CD14-positive monocyte (primary cell): ENCODE measurements around the gene OR2W3. TPM values are rescaled to one million over a fixed set of nuclear protein-coding genes. Genes with fewer than 3 reads are reported as not detected.

Experiments used
- DNase-seq, 3 donors: peaks; one replicate each; pipeline ENCODE4 v3.0.0-alpha.2; 2011 to 2022
- H2AFZ ChIP-seq: 2 replicates; pipeline ENCODE4 v1.6.0; 2012; ENCODE audit warnings: mild to moderate bottlenecking, low read depth, low read length, inconsistent platforms; ENCODE audit not compliant: insufficient read depth, poor library complexity, severe bottlenecking
- H3K27ac ChIP-seq, 2 donors: 1 replicate in 1 of 2; 2 replicates in 1 of 2; pipeline ENCODE4 v1.5.1; 2012 to 2013; ENCODE audit warnings: low read length in 2 of 2, control low read depth in 1 of 2, inconsistent platforms in 1 of 2, low read depth in 1 of 2, mild to moderate bottlenecking in 1 of 2
- H3K27me3 ChIP-seq, 2 donors: one replicate each; pipeline versions ENCODE4 v1.6.0 to v1.6.1; 2011 to 2013; ENCODE audit warnings: low read length in 2 of 2; ENCODE audit not compliant: control insufficient read depth in 2 of 2, insufficient read depth in 2 of 2
- H3K36me3 ChIP-seq, 2 donors: replicated peaks in 1 of 2; 1 replicate in 1 of 2; 2 replicates in 1 of 2; pipeline versions ENCODE4 v1.5.1 to v1.6.1; 2012 to 2013; ENCODE audit warnings: low read length in 2 of 2, control low read depth in 1 of 2, inconsistent platforms in 1 of 2, mild to moderate bottlenecking in 1 of 2; ENCODE audit not compliant: insufficient read depth in 2 of 2, control insufficient read depth in 1 of 2
- H3K4me1 ChIP-seq, 2 donors: 1 replicate in 1 of 2; 2 replicates in 1 of 2; pipeline versions ENCODE4 v1.5.1 to v1.6.1; 2012 to 2013; ENCODE audit warnings: low read length in 2 of 2, control low read depth in 1 of 2, inconsistent platforms in 1 of 2, mild to moderate bottlenecking in 1 of 2, moderate library complexity in 1 of 2; ENCODE audit not compliant: insufficient read depth in 2 of 2, control insufficient read depth in 1 of 2
- H3K4me2 ChIP-seq: replicated peaks from 2 replicates; pipeline ENCODE3; 2012; ENCODE audit warnings: low read length, moderate library complexity, mild to moderate bottlenecking; ENCODE audit not compliant: poor library complexity, severe bottlenecking; ENCODE audit errors: extremely low read depth
- H3K4me3 ChIP-seq, 3 experiments: fragments of 200-600 bp in 1 of 3; sonication (generic) in 1 of 3; replicated peaks in 1 of 3; 1 replicate in 2 of 3; 2 replicates in 1 of 3; pipeline ENCODE4 v1.5.1; 2011 to 2013; ENCODE audit warnings: low read length in 3 of 3, mild to moderate bottlenecking in 3 of 3, control low read depth in 2 of 3, low read depth in 2 of 3, inconsistent platforms in 1 of 3, moderate library complexity in 1 of 3
- H3K79me2 ChIP-seq: 2 replicates; pipeline ENCODE4 v1.6.0; 2012; ENCODE audit warnings: mild to moderate bottlenecking, control low read depth, inconsistent platforms, low read length, moderate library complexity; ENCODE audit not compliant: insufficient read depth
- H3K9ac ChIP-seq: 2 replicates; pipeline ENCODE4 v1.6.0; 2017; ENCODE audit warnings: low read length, mild to moderate bottlenecking; ENCODE audit not compliant: insufficient read depth, poor library complexity, severe bottlenecking
- H3K9me3 ChIP-seq, 2 donors: replicated peaks in 1 of 2; 1 replicate in 1 of 2; 2 replicates in 1 of 2; pipeline versions ENCODE4 v1.5.1 to v1.6.1; 2012 to 2013; ENCODE audit warnings: low read length in 2 of 2, control low read depth in 1 of 2; ENCODE audit not compliant: control insufficient read depth in 1 of 2, insufficient read depth in 1 of 2
- H4K20me1 ChIP-seq: 2 replicates; pipeline ENCODE4 v1.6.0; 2012; ENCODE audit warnings: mild to moderate bottlenecking, low read length, control low read depth, moderate library complexity; ENCODE audit not compliant: insufficient read depth
- H3K27ac Mint-ChIP-seq, 7 donors: one replicate each; pipeline ENCODE4 v1.8.0; 2020; ENCODE audit warnings: mild to moderate bottlenecking in 7 of 7, mixed read lengths in 7 of 7, moderate library complexity in 6 of 7, inconsistent platforms in 2 of 7
- H3K27me3 Mint-ChIP-seq, 3 donors: one replicate each; pipeline ENCODE4 v1.8.0; 2021 to 2022; ENCODE audit warnings: low read depth in 3 of 3, mild to moderate bottlenecking in 3 of 3, mixed read lengths in 3 of 3, moderate library complexity in 3 of 3, inconsistent platforms in 1 of 3
- H3K36me3 Mint-ChIP-seq, 2 donors: one replicate each; pipeline ENCODE4 v1.8.0; 2020; ENCODE audit warnings: mixed read lengths in 2 of 2, inconsistent platforms in 1 of 2, mild to moderate bottlenecking in 1 of 2
- H3K4me1 Mint-ChIP-seq: one replicate; pipeline ENCODE4 v1.8.0; 2020; ENCODE audit warnings: mild to moderate bottlenecking, mixed read lengths
- H3K4me3 Mint-ChIP-seq, 2 donors: one replicate each; pipeline ENCODE4 v1.8.0; 2020; ENCODE audit warnings: mild to moderate bottlenecking in 2 of 2, mixed read lengths in 2 of 2, moderate library complexity in 1 of 2
- H3K9me3 Mint-ChIP-seq, 7 donors: one replicate each; pipeline ENCODE4 v1.8.0; 2020 to 2022; ENCODE audit warnings: mixed read lengths in 7 of 7, mild to moderate bottlenecking in 6 of 7, moderate library complexity in 6 of 7, inconsistent platforms in 2 of 7
- WGBS: methylation state at CpG from one replicate; pipeline ENCODE4 v1.1.5; 2013; ENCODE audit warnings: missing lambda C conversion rate; ENCODE audit not compliant: insufficient coverage; 5-methylcytosine and 5-hydroxymethylcytosine counted together
- intact Hi-C, 2 donors: fragments of 100-400 bp; cut with micrococcal nuclease; formaldehyde crosslinking; loops; one replicate each; pipeline versions ENCODE4 v1.15.0 to v1.15.1; 2023
- polyA plus RNA-seq, 3 donors: library from polyadenylated mRNA; depleted of rRNA in 1 of 3; unstranded in 2 of 3; stranded (reverse) in 1 of 3; fragments of 300-500 nt in 2 of 3; fragments of >200 nt in 1 of 3; fragmentation: Illumina TruSeq in 2 of 3; gene quantifications; 1 replicate in 2 of 3; 2 replicates in 1 of 3; pipeline ENCODE4 v1.2.3, GENCODE V29; 2012 to 2021
- TF ChIP-seq, protein P1 (sequence below): fragments of 200-600 bp; IDR thresholded peaks from one replicate; pipeline ENCODE4 v1.8.0; 2022; ENCODE audit warnings: antibody characterized with exemption, mild to moderate bottlenecking

Gene OR2W3
- polyA plus RNA-seq, 3 donors, result 0.09 to 0.31 TPM; not detected in 1

DNA sequence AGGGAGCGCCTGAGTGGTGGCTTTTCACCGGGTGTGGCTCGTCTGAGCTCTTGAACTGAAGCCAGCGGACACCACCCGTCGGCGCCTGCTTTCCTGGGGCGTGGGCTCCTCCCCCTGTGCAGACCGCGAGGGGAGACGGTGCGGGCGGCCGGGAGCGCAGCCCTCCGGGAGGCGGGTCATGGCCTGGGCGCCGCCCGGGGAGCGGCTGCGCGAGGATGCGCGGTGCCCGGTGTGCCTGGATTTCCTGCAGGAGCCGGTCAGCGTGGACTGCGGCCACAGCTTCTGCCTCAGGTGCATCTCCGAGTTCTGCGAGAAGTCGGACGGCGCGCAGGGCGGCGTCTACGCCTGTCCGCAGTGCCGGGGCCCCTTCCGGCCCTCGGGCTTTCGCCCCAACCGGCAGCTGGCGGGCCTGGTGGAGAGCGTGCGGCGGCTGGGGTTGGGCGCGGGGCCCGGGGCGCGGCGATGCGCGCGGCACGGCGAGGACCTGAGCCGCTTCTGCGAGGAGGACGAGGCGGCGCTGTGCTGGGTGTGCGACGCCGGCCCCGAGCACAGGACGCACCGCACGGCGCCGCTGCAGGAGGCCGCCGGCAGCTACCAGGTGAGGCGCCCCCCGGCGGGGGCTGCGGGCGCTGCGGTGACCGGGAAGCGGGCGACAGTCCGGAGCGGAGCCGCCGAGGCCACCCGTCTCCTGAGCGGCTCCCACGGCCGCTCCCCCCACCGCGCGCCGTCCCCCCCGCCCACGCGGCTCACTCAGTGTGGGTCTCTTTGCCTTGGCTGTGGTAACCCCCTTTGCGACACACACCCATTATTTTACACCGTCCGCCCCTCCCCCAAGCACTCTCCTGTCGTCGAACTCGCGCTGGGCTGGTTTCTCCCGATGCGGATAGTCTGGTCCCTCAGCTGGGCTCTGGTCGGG, 38.1 kb upstream of the OR2W3 start, which contains the start of gene TRIM58:
Gene TRIM58 (plus strand): TSS at position 119 of the 916 bp plus-strand sequence. CDS start 60 bp downstream, at position 179.
- Mint-ChIP-seq H3K4me1 (peaks cover 37% of the 10 kb centered on the region), H3K27ac (peak within 1 kb of the TSS in 4 of 7 donors; percentile 22 to 66 (median 42)), H3K27me3 (peaks cover 12 to 40% (median 26%) of the 10 kb centered on the region in 3 donors), H3K36me3 (peaks cover 3 to 9% of the 10 kb centered on the region in 2 donors), H3K9me3 (peaks cover 0 to 4% (median 0%) of the 10 kb centered on the region in 7 donors), H3K4me3 (peak within 1 kb of the TSS; percentile 96 to 98)
- Histone ChIP-seq H3K27me3 (peaks cover 0 to 11% of the 10 kb centered on the region in 2 donors), H3K4me3 (peak within 1 kb of the TSS; percentile 53 to 77 (median 75)), H3K4me2 (peak within 1 kb of the TSS; percentile 92), H3K9me3 (no peaks in the 10 kb centered on the region), H3K36me3 (no peaks in the 10 kb centered on the region), H3K27ac (no peak within 1 kb of the TSS), H2AFZ (peak within 1 kb of the TSS; percentile 98), H3K79me2 (no peaks in the 10 kb centered on the region), H3K4me1 (peaks cover 21 to 32% of the 10 kb centered on the region in 2 donors), H3K9ac (peak within 1 kb of the TSS; percentile 63), H4K20me1 (no peaks in the 10 kb centered on the region)
- intact Hi-C loops, result no loop called here
- DNase-seq, result peak; percentile 6 to 19 (median 13)
- WGBS, result under 1% methylated on average over 89 of the region's 109 CpGs
- TF ChIP-seq, protein P1, sequence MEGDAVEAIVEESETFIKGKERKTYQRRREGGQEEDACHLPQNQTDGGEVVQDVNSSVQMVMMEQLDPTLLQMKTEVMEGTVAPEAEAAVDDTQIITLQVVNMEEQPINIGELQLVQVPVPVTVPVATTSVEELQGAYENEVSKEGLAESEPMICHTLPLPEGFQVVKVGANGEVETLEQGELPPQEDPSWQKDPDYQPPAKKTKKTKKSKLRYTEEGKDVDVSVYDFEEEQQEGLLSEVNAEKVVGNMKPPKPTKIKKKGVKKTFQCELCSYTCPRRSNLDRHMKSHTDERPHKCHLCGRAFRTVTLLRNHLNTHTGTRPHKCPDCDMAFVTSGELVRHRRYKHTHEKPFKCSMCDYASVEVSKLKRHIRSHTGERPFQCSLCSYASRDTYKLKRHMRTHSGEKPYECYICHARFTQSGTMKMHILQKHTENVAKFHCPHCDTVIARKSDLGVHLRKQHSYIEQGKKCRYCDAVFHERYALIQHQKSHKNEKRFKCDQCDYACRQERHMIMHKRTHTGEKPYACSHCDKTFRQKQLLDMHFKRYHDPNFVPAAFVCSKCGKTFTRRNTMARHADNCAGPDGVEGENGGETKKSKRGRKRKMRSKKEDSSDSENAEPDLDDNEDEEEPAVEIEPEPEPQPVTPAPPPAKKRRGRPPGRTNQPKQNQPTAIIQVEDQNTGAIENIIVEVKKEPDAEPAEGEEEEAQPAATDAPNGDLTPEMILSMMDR, result peak; percentile 58

DNA sequence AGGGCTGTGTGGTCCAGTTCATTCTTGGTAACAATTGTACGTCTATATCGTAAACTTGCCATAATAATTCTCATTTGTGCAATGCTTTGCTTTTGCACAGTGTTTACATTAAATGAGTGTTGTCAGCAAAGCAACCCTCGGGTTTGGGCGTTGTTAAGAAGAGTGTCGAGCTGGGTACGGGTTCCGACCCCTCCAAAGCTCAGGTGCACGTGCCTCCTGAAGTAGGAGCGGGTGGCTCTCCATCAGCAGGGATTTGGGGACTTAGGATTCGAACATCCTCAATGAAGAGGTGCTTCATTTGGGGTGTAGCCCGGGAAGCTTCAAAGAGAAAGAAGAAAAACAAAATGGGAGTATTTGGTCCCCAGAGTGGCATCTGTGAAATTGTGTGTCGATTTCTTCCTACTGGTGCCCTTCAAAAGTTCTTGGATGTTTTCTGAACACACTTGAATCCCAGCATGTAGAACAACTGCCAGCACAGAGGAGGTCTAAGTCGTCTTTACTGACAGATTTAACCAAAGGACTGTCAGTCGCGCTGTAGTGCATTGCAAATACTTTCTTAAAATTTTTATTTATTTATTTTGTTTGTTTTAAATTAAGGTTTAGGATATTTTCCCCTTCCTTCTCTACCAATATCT, 37.3 kb upstream of the OR2W3 start:
- Histone ChIP-seq H3K27me3 (peaks cover 0 to 11% of the 10 kb centered on the region in 2 donors), H3K4me2 (peak overlapping the region; percentile 92), H3K9me3 (no peaks in the 10 kb centered on the region), H2AFZ (peak overlapping the region; percentile 98), H3K4me3 (peak overlapping the region; percentile 53 to 77 (median 75)), H4K20me1 (no peaks in the 10 kb centered on the region), H3K36me3 (peaks cover 0 to 6% of the 10 kb centered on the region in 2 donors), H3K4me1 (peaks cover 15 to 26% of the 10 kb centered on the region in 2 donors), H3K79me2 (no peaks in the 10 kb centered on the region), H3K9ac (peak overlapping the region; percentile 63), H3K27ac (no peak overlapping the region)
- DNase-seq, result no peak
- 0% methylated on average over 10 of the region's 15 CpGs for WGBS
- Mint-ChIP-seq H3K27me3 (peaks cover 12 to 40% (median 26%) of the 10 kb centered on the region in 3 donors), H3K4me3 (peak overlapping the region; percentile 96 to 98), H3K4me1 (peaks cover 31% of the 10 kb centered on the region), H3K36me3 (peaks cover 3 to 14% of the 10 kb centered on the region in 2 donors), H3K9me3 (peaks cover 0 to 4% (median 0%) of the 10 kb centered on the region in 7 donors), H3K27ac (peak overlapping the region in 3 of 7 donors; percentile 22 to 66 (median 60))
- TF ChIP-seq, protein P1, result no peak
- intact Hi-C loops, result no loop called here
